ENCODE data around the gene NR4A2. TPM values are rescaled to one million over a fixed set of nuclear protein-coding genes. Genes with fewer than 3 reads are reported as not detected.

The NR4A2 gene
- total RNA-seq, 2 experiments from 2014 or later = 290 to 319 TPM

- Histone ChIP-seq H3K4me3 (ENCODE audit: low read length) (no peak overlapping the region), H3K27ac (ENCODE audit: low read depth in 1 of 2, low read length in 2 of 2) (no peak overlapping the region), H3K27me3 (ENCODE audit: control insufficient read depth in 1 of 2, insufficient read depth in 2 of 2, low read length in 2 of 2) (peaks cover 10 to 24% of the 10 kb centered on the region in 2 experiments), H3K4me1 (ENCODE audit: insufficient read depth, low read length) (peaks cover 27% of the 10 kb centered on the region), H3K36me3 (ENCODE audit: insufficient read depth, low read length) (no peaks in the 10 kb centered on the region), H3K9me3 (ENCODE audit: control insufficient read depth in 1 of 2, insufficient read depth in 1 of 2, low read length in 2 of 2) (peaks cover 0 to 12% of the 10 kb centered on the region in 2 experiments)
- peak overlapping the region; percentile 70 for H3K4me3 Mint-ChIP-seq
- ChIA-PET CTCF (no interaction called here), POLR2A (interaction anchor here (0.7 to 8.5 kb wide), 2 partner anchors 15 to 278 kb away, joined by 3 to 143 read pairs; no protein-coding TSS in a partner anchor)
- ATAC-seq (ENCODE audit: poor library complexity) (no peak), DNase-seq (peak in 3 of 14 experiments; percentile 9 to 43 (median 25))
- H3K27ac Mint-ChIP-seq = peak overlapping the region; percentile 71
- H3K27me3 Mint-ChIP-seq = peaks cover 80% of the 10 kb centered on the region
- intact Hi-C loops (cut with DNase I, micrococcal nuclease) = loop anchor here (5.0 to 10.0 kb wide), 4 partner anchors 133 to 1567 kb away; no protein-coding TSS in a partner anchor
- H3K4me1 Mint-ChIP-seq (ENCODE audit: low read depth) = peaks cover 38% of the 10 kb centered on the region
- peaks cover 56% of the 10 kb centered on the region for H3K36me3 Mint-ChIP-seq (ENCODE audit: low read depth)
- no peaks in the 10 kb centered on the region for H3K9me3 Mint-ChIP-seq
- no peak for TF ChIP-seq CTCF (IDR thresholded peaks at IDR 0.05)
Measured at GRCh38 chr2:156327835-156328695, 4.5 kb downstream of the NR4A2 start.

GRCh38 chr2:156326526-156327095 is 5.9 kb downstream of the NR4A2 start:
- ChIA-PET POLR2A (no interaction called here), CTCF (interaction anchor here (0.9 kb wide), 1 partner anchor 9 kb away, joined by 4 read pairs; no protein-coding TSS in a partner anchor)
- no peak for TF ChIP-seq CTCF (IDR thresholded peaks at IDR 0.05)
- peaks cover 83% of the 10 kb centered on the region for H3K27me3 Mint-ChIP-seq
- peaks cover 41% of the 10 kb centered on the region for H3K36me3 Mint-ChIP-seq (ENCODE audit: low read depth)
- no peaks in the 10 kb centered on the region for H3K36me3 ChIP-seq (ENCODE audit: insufficient read depth, low read length)
- no peak overlapping the region for H3K4me3 ChIP-seq (ENCODE audit: low read length)
- no peak overlapping the region for H3K27ac ChIP-seq (ENCODE audit: low read depth in 1 of 2, low read length in 2 of 2)
- no peaks in the 10 kb centered on the region for H3K9me3 Mint-ChIP-seq
- H3K27me3 ChIP-seq (ENCODE audit: control insufficient read depth in 1 of 2, insufficient read depth in 2 of 2, low read length in 2 of 2) = peaks cover 24 to 38% of the 10 kb centered on the region in 2 experiments
- peaks cover 30% of the 10 kb centered on the region for H3K4me1 ChIP-seq (ENCODE audit: insufficient read depth, low read length)
- intact Hi-C loops (cut with DNase I, micrococcal nuclease) = loop anchor here (5.0 to 10.0 kb wide), 4 partner anchors 132 to 1568 kb away; no protein-coding TSS in a partner anchor
- ATAC-seq (ENCODE audit: poor library complexity) = no peak
- peak overlapping the region; percentile 71 for H3K27ac Mint-ChIP-seq
- peak in 1 of 14 experiments; percentile 26 for DNase-seq
- peak overlapping the region; percentile 54 for H3K4me3 Mint-ChIP-seq
- peaks cover 38% of the 10 kb centered on the region for H3K4me1 Mint-ChIP-seq (ENCODE audit: low read depth)
- H3K9me3 ChIP-seq (ENCODE audit: control insufficient read depth in 1 of 2, insufficient read depth in 1 of 2, low read length in 2 of 2) = peaks cover 0 to 22% of the 10 kb centered on the region in 2 experiments

- ChIA-PET POLR2A (no interaction called here), CTCF (no interaction called here)
- H3K4me3 ChIP-seq (ENCODE audit: low read length) = no peak overlapping the region
- H3K36me3 Mint-ChIP-seq (ENCODE audit: low read depth) = peaks cover 40% of the 10 kb centered on the region
- H3K27ac Mint-ChIP-seq = peak overlapping the region; percentile 71
- H3K27ac ChIP-seq (ENCODE audit: low read depth in 1 of 2, low read length in 2 of 2) = no peak overlapping the region
- no peak for TF ChIP-seq CTCF (IDR thresholded peaks at IDR 0.05)
- peaks cover 38% of the 10 kb centered on the region for H3K4me1 Mint-ChIP-seq (ENCODE audit: low read depth)
- DNase-seq (peak in 1 of 14 experiments; percentile 30), ATAC-seq (ENCODE audit: poor library complexity) (no peak)
- intact Hi-C loops (cut with DNase I, micrococcal nuclease) = loop anchor here (5.0 to 10.0 kb wide), 4 partner anchors 131 to 1569 kb away; no protein-coding TSS in a partner anchor
- H3K9me3 ChIP-seq (ENCODE audit: control insufficient read depth in 1 of 2, insufficient read depth in 1 of 2, low read length in 2 of 2) = peaks cover 0 to 22% of the 10 kb centered on the region in 2 experiments
- H3K9me3 Mint-ChIP-seq = no peaks in the 10 kb centered on the region
- peaks cover 89% of the 10 kb centered on the region for H3K27me3 Mint-ChIP-seq
- no peaks in the 10 kb centered on the region for H3K36me3 ChIP-seq (ENCODE audit: insufficient read depth, low read length)
- peak overlapping the region; percentile 54 for H3K4me3 Mint-ChIP-seq
- peaks cover 33% of the 10 kb centered on the region for H3K4me1 ChIP-seq (ENCODE audit: insufficient read depth, low read length)
- peaks cover 31 to 45% of the 10 kb centered on the region in 2 experiments for H3K27me3 ChIP-seq (ENCODE audit: control insufficient read depth in 1 of 2, insufficient read depth in 2 of 2, low read length in 2 of 2)
Measured at GRCh38 chr2:156325688-156326525, 6.6 kb downstream of the NR4A2 start.
